Measurements from ENCODE around the gene ASIP.

DNA sequence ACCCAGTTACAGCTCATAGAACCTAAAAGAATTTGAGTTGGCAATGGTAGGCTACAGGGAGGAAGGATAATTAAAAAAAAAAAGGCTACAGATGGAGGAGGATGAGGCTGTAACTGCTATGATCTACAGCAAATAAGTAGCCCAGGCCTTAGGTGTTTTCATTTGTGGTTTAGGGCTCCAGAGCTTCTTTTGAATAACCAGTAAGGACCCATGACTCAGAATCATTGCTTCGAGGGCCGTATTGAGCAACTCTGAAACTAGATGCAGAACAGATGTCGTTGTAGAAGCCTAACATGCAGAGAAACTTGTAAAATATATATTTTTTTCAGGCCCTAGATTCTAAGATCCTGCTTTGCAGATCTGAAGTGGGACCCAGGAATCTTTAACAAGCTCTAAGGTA is 19.0 kb upstream of the ASIP start:
- TF ChIP-seq, protein P1, sequence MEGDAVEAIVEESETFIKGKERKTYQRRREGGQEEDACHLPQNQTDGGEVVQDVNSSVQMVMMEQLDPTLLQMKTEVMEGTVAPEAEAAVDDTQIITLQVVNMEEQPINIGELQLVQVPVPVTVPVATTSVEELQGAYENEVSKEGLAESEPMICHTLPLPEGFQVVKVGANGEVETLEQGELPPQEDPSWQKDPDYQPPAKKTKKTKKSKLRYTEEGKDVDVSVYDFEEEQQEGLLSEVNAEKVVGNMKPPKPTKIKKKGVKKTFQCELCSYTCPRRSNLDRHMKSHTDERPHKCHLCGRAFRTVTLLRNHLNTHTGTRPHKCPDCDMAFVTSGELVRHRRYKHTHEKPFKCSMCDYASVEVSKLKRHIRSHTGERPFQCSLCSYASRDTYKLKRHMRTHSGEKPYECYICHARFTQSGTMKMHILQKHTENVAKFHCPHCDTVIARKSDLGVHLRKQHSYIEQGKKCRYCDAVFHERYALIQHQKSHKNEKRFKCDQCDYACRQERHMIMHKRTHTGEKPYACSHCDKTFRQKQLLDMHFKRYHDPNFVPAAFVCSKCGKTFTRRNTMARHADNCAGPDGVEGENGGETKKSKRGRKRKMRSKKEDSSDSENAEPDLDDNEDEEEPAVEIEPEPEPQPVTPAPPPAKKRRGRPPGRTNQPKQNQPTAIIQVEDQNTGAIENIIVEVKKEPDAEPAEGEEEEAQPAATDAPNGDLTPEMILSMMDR (IDR thresholded peaks at IDR 0.05; ENCODE audit: insufficient read depth, low read depth, low read length): no peak
- TF ChIP-seq EZH2 (IDR thresholded peaks at IDR 0.05; ENCODE audit: insufficient read depth, low read length): no peak
